Measurements from ENCODE around the gene ORC6.

Gene ORC6

DNA sequence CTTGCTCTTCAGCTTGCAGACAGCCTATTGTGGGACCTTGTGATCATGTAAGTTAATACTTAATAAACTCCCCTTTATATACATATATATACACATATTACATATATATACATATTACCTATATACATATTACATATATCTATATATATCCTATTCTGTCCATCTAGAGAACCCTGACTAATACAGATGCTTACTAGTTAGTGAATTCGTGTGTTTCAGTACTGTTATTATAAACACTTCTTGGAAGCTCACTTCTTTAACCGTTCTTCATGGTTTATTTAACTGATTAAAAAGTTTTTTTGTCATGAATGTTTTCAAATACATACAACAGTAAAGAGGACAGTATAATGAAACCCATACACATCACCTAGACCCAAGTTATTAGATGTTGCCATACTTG lies 12.6 kb downstream of the ORC6 start:
- DNase-seq = no peak

DNA sequence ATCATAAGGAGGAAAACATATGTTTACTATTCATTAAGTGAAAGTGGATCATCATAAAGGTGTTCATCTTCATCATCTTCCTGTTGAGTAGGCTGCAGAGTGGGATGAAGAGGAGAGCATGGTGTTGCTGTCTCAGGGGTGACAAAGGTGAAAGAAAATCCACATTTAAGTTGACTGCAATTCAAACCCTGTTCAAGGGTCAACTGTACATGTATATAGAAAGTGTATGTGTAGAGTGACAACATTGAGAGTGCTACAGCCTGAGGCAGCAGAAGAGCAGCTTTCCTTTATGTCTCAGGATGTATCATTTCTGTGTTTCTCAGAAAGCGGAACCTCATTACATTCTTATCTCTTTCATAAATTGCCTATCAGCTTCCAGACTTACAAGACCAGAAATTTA lies 17.2 kb downstream of the ORC6 start:
- DNase-seq = no peak

DNA sequence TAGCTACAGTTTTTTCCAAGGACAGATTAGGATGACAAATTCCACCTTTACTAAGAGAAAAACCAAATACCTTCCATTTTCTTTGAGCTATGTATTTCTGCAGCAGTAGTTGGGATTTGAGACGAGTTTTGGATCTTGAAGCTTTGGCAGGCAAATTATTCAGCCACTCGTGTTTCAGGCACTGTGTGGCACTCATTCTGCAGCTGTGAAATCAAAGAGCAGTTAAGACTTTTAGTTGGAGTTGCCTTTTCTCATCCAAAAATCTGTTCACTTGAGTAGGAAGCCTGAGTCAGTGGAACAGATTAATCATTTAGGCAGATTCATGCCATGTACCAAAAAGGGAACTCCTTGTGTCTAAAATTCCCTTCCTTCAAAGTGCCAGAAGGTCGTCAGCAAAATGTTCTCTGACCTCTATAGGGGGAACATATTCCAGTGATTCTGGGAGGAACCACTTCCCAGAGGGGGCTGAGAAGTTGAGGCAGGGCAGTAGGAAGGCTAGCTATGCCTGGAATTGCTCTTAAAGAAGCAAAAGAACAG lies 20.1 kb downstream of the ORC6 start:
- DNase-seq = no peak

DNA sequence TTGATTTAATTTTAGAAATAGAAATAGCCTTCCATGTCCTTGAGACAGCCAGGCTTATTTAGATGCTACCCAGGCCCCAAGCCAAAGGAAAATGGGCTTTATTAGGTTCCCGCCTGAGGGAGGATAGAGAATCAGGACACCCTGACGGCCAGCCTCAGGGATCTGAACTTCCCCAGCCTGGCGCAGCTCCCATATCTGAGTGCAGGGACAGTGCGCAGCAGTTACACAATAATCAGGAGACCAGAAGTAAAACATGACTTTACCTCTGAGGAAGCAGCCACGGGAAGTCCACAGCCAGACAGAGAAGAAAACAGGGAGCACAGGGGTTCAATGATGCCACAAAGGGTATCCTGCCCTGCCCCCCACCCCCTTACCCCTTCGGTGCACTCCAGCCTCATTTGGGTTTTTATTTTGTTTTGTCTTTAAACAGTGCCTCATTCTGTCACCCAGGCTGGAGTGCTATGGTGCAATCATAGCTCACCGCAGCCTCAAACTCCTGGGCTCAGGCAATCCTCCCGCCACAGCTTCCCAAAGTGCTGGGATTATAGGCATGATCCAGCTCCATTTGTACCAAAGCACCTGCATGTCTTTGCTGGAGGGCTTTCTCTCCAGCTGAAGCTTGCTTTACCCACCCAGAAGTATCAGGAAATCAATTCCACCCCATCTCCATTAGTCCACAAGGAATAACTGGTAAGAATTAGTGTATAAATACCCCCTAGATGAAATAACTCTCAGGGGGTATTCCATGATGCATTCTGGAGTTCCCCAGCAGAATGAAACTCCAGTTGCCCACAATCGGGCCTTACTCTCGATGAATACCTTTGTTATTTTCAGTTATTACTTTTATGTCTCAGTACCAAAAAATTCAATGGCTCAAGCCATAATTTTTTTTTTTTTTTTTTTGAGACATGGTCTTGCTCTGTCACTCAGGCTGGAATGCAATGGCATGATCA lies 21.9 kb downstream of the ORC6 start:
- DNase-seq = no peak

DNA sequence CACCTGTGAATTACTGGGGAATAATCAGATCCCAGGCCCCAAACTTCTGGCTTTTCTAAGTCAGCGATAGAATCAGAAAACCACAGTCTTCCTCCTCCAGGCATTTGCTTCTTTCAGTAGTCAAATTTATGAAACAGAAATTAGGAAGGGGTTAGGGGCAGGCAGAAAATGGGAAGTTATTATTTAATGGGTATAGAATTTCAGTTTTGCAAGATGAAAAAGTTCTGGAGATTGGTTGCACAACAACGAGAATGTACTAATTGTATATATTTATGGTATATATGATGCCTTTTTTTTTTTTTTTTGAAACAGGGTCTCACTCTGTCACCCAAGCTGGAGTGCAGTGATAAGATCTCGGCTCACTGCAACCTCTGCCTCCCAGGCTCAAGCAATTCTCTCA lies 23.5 kb downstream of the ORC6 start:
- no peak for DNase-seq

DNA sequence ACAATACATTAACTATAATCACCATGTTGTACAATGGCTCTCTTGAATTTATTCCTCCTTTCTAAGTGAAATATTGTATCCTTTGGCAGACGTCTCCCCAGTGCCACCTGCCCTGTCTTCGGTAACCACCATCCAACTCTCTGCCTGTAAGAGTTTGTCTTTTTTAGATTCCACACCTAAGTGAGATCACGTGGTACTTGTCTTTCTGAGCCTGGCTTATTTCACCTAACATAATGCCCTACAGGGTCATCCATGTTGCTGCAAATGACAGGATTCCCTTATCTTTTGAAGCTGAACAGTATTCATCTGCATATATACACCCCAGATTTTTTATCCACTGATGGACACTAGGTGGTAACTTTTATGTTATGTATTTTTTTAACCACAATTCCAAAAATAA lies 24.2 kb downstream of the ORC6 start:
- DNase-seq = no peak

DNA sequence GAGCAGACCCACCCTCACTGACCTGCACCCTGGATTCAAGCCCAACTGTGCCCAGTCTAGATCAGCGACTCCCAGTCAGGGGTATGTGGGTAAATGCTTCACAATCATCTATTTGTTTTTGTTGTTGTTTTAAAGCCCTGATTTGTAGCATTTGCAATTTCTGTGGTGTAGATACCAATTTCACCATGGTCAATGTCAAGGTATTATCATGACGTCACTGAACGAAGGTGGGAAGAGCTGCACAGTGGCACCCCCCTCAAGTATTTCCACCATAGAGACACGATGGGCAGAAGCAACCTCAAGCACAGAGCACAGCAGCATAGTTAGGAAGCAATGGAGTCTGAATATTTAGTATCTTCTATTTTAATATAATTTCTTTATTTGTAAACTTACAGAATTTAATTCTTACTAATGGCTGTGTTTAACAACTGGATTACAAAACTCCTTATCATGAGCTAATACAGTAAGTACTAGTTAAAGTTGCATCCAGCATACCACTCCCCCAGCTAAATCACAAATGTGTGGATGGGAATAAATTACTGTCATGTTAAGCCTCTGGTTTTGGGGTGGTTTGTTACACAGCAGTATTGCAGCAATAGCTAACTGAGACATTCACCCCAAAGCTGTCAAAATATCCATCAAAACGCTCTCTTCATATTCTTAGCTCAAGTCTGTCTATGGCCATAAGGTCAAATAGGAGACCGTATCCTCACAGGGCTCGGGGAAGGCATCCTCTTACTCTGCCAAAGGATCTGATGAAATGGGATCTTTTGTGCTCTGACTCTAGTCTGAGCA lies 25.5 kb downstream of the ORC6 start:
- no peak for DNase-seq

DNA sequence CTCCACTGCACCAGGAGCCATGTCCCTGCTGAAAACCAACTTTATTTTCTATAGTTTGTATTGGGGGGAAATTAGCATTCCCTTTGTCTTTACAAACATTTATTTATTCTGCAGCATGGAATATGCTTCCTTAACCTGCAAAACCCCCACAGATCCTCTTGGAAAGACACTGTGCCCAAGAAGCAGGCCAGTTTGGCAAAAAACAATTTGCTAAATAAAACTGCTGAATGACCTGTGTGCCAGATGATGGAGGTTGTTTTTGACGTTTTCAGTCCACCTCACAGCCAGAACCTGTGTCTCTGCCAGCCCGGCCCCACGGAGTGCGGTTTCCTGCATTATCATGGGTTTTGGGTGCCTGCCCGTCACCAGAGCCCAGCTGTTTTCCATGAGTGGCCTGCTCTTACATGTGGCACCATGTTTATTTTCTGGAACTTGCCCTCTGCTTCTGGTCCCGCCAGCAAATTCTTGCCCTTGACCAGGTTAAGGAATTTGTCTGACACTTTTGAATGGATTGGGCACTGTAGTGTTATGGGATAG lies 26.4 kb downstream of the ORC6 start:
- no peak for DNase-seq

DNA sequence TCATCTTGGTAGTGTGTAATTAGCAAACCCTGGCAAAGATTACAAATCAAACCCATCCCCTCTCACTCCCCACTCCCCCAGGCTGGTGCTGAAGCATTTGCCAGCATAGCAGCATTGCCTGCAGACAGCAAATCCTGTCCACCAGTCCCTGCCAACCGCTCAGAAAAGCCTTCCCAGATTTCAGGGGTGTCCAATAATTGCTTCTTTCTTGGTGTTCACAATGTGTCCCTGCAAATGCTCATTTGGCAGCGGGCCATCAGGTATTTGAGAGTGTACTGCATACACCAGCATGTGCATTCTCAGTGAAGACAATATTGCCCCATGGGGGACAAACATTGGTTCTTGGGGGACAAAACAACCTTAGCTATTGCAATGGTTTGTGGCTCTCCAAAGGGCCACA lies 28.2 kb downstream of the ORC6 start:
- DNase-seq = no peak

DNA sequence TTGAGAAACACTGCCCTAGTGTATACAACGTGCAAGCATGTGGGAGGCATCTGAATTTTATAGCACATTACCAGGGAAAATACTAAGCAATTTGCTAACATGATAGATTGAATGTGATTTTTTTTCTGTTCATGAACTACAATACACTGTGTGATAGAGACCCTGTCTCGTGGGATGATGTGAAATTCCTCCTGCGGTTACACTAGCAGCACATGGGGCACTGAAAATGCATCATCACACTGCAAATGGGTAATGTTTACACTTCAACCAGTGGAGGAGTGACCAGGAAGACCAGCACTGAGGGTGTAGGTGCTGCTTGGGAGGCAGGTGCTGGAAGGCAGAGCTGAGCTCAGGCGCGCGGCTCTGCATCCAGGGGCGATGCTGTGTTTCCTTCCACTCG lies 28.8 kb downstream of the ORC6 start:
- DNase-seq = no peak

DNA sequence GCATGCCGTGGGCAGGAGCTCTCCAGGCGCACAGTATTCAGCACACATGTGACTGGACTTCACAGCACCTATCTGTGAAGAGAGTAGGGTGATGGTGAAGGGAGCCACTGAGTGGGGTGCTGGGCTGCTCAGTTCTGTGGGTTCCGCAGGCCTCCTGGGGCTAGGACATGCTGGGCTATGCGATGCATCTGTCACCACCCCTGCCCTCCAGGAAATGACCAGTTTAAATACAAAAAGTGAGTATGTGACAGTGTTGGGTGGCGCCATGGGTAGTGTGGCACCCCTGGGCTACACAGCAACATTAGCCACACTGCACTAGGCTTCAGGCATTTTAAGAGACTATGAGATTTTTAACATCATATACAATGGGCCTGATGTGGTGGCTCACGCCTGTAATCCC lies 30.1 kb downstream of the ORC6 start:
- no peak for DNase-seq

DNA sequence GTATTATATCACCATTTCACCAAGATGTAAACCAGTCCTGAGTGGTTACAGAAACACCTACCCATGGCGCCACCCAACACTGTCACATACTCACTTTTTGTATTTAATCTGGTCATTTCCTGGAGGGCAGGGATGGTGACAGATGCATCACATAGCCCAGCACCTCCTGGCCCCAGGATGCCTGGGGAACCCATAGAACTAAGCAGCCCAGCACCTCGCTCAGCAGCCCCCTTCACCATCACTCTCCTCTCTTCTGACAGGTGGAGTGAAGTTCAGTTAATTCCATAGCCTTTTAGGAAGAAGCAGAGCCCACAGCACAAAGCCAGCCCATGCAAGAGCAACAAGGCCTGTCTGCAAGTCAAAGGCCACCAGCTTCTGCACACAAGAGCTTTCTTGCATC lies 31.2 kb downstream of the ORC6 start:
- DNase-seq = no peak

DNA sequence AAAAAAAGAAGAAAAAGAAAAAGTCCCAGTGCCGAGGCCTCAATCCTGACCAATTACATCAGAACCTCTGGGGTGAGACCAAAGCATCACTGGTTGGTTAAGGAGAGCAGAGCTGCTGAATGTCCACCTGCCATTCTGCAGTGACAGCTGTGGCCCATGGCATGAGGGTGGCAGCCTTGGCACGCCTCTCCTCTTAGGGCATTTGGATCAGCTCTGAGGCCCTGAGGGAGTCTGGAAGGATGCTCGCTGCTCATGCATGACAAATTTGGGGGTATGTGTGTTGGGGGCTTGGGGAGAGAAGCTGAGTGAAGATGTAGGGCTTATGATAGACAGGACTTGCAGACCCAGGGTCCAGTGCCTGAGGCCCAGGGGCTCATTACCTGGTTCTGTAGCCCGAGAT lies 32.4 kb downstream of the ORC6 start:
- no peak for DNase-seq

DNA sequence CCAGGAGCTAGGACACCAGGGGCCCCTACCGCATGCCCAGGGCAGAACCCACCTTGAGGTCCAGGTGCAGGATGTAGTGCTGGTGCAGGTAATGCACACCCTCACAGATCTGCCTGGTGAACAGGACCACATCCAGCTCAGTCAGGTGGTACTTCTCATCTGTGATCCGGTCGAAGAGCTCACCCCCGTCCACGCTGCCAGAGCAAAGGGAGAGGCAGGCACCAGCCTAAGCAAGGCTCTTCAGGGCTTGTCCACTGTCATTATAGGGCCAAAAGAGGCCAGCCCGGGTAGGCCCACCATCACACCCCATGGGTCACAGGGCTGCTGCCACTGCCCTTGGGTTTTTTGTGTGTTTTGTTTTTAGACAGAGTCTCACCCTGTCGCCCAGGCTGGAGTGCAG lies 37.7 kb downstream of the ORC6 start:
- no peak for DNase-seq

DNA sequence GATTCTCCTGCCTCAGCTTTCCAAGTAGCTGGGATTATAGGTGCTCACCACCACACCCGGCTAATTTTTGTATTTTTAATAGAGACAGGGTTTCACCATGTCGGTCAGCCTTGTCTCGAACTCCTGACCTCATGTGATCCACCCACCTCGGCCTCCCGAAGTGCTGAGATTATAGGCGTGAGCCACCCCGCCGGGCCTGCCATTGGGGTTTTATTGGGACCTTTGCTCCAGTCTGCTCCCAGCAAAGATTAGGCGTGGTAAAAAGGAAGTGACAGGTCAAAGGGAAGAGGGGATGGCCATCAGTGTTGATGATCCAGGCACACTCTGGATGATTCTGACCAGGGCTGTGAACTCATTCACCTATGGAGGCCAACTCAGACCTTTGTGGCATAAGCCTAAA lies 38.2 kb downstream of the ORC6 start:
- no peak for DNase-seq

DNA sequence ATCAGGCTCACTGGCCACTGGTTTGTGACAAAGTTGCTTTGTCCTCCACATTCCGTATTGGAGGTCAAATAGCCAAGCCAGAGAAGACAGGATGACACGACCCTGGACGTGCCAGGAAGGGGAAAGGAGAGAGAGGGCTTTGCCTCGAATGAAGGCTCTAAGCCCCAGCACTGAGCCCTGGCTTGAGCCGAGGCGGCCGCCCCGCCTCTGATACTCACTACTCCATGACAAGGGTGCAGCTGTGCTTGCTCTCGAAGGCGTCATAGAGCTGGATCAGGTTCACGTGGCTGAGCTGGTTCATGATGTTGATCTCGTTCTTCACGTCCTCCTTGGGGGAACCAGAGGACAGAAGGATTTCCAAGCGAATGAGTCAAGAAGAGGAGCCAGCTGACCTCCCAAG lies 39.3 kb downstream of the ORC6 start:
- no peak for DNase-seq

DNA sequence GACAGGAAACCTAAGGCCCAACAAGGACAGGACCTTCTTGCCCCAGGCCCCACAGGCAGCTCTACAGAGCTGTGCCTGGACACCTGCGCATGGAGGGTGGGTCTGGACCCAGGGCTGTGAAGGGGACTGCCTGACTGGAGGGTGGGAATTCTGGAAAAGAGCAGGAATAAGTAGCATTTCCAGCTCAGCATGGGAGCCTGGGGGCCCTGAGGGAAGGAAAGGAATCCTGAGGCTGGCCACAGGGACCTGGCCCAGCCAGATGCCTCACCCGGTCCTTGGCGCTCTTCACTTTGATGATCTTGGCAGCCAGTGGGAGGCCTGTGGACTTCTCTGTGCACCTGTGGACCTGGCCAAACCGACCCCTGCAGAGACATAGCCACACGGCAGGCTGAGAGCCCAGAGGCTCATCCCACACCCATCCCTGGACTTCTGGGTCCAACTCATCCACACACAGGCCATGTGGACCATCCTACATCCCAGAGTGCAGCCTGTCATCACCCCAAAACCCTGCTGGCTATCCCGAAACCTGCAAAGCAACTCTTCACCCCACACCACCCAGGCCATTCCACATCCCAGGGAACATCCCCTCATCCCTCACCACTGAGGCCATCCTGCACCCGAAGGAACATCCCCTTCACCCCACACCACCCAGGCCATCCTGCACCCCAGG lies 40.0 kb downstream of the ORC6 start:
- DNase-seq = no peak

DNA sequence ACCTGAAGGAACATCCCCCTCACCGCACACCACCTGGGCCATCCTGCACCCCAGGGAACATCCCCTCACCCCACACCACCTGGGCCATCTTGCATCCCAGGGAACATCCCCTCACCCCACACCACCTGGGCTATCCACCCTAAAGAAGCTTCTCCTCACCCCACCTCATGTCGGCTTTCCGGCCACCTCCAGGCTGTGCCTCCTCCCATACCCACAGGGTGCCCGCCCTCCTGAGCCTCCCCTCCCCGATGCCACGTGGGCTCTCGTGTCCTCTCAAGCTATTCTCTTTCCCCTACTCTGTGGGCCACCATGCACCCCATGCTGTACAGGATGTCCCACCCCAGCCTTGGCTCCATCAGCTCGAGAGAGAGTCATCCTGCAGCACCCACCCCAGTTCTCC lies 40.7 kb downstream of the ORC6 start:
- no peak for DNase-seq

DNA sequence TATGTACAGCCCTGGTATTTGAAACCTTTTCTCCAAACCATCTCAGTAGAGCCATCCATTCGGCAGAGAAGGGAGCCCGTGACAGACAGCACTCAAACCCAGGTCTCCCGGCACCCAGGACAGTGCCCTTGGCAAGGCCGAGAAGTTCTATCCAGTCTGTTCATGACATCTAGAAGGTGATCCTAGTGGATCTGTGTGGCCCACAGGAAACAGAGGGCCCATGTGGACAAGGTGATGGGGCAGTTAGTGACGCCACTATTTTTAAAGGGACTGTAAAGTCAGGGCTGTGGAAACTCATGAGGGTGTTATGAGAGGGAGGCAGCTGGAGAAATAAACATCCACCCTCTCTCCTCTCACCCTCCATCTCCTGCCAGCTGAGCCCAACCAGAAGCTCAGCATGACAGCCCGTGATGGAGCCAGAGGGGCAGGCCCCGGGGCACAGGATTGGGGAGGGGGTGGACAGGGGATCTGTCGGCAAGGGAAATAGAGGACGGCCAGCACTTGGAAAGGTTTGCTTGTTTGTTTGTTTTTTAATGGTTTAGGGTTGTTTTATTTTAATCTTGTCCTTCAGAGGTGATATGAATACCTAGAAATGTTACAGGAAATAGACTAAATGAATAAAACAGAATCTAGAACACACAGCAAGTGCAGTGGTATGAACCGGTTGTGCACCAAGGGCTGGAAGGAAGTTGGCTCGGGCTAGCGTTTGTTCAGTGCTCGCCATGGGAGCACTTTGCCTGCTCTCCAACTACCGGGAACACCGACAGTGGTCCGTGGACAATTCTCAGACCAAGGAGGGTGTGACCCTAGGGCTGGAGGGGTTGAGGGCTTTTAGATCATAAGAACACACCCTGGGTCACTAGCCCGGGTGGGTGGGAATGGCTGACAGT lies 41.6 kb downstream of the ORC6 start:
- DNase-seq = no peak

DNA sequence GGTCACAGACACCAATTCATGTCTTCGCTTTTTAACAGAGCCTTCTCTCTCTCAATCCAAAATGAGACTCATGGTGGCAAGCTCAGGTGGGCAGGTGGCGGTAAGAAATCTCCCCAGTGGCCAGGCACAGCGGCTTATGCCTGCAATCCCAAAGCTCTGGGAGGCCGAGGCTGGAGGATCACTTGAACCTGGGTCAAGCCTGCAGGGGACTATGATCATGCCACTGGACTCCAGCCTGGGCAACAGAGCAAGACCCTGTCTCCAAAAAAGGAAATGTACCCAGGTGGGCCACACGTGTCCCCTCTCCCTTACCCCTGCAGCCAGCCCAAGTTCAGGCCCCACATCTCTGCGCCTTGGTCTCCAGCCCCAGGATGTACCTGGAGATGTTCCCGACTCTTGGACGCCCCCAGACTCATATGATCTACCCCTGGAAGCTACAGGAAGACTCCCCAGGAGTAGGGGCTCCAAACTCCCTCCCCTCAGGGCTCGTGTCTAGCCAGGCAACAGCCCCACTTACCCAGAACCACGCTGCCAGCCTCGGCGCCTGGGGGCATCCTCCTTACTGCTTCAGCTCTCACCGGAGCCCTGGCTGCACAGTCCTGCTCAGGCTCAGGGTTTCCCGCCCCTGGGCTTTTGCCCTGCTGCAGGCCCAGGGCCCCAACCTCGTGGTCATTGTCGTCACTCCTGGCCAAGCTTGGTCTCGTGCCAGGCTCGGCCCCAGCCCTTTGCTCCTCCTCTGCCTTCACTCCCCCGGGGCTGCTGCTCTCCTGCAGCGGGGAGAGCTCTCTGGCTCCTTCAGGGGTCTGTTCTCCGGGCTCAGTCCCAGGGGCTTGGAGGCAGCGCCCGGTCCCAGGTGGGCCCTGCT lies 42.5 kb downstream of the ORC6 start:
- DNase-seq = no peak

DNA sequence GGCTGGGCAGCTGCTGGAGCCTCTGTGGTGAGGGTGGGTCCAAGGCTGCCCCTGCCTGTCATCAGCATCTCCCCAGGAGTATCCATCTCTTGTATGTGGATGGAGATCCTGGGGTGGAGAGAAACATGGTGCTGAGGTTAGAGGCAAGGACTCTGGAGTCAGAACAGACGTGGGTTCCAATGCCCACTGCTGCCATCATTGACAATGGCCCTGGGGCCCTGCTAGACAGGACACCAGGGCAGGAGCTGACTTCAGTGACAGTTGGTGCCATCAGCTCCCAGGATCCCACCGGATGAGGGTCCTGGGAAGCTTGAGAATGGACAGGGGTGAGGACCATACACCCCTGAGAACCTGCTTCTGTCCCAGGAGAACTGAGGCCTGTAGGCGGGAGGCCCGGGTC lies 43.1 kb downstream of the ORC6 start:
- no peak for DNase-seq

All from DMS79 treated with DMSO at 0.1 percent for 48 hours (cell line).